Measurements from ENCODE around the gene SLC2A11.

- TF ChIP-seq FOXM1 (IDR thresholded peaks at IDR 0.05; ENCODE audit: borderline replicate concordance, low read depth) (no peak), CREB1 (IDR thresholded peaks at IDR 0.05; ENCODE audit: low read depth) (no peak), MAX (IDR thresholded peaks at IDR 0.05) (no peak), USF1 (IDR thresholded peaks at IDR 0.05) (no peak), REST (IDR thresholded peaks at IDR 0.05; ENCODE audit: low read depth) (no peak), EP300 (IDR thresholded peaks at IDR 0.05; ENCODE audit: borderline replicate concordance) (no peak), NFIC (IDR thresholded peaks at IDR 0.05) (no peak), RAD21 (IDR thresholded peaks at IDR 0.05; ENCODE audit: low read depth) (no peak), ZBTB7A (IDR thresholded peaks at IDR 0.05; ENCODE audit: low read depth) (no peak), EGR1 (IDR thresholded peaks at IDR 0.05) (no peak), TEAD4 (IDR thresholded peaks at IDR 0.05) (no peak), CEBPB (IDR thresholded peaks at IDR 0.05) (no peak), YY1 (IDR thresholded peaks at IDR 0.05; ENCODE audit: low read depth) (no peak)
Measured at GRCh38 chr22:23836281-23836680, 21.4 kb upstream of the SLC2A11 start.

Measured in Ishikawa (cell line).